DMS53 (cell line): ENCODE measurements around the gene NLRP6.
A peak's percentile ranks its signal among the peaks of the same experiment; 100 is the strongest.
"Not testable (repeated sequence)": the region's sequence is repeated elsewhere in the genome, so short reads cannot be mapped to it uniquely, and the experiment has no call there.

Experiments
- DNase-seq: peaks from one replicate; lab custom pipeline; 2025; lab: John Stamatoyannopoulos, UW

The NLRP6 gene

GRCh38 chr11:325796-326591 lies 47.8 kb downstream of the NLRP6 start:
- DNase-seq = no peak

GRCh38 chr11:326592-326841 lies 48.3 kb downstream of the NLRP6 start:
- DNase-seq = no peak

- DNase-seq = peak; percentile 34
Observed at GRCh38 chr11:326842-327580, 48.8 kb downstream of the NLRP6 start.

- DNase-seq = no peak
Observed at GRCh38 chr11:327581-327923, 49.3 kb downstream of the NLRP6 start.

GRCh38 chr11:328012-328411 lies 49.8 kb downstream of the NLRP6 start:
- no peak for DNase-seq

- DNase-seq = not testable (repeated sequence)
Observed at GRCh38 chr11:328516-329100, 50.4 kb downstream of the NLRP6 start.

GRCh38 chr11:329886-330253 lies 51.7 kb downstream of the NLRP6 start:
- no peak for DNase-seq

- no peak for DNase-seq
Observed at GRCh38 chr11:330307-330693, 52.1 kb downstream of the NLRP6 start.

GRCh38 chr11:330694-331357 lies 52.6 kb downstream of the NLRP6 start:
- DNase-seq = no peak

- no peak for DNase-seq
Observed at GRCh38 chr11:331358-332060, 53.3 kb downstream of the NLRP6 start.

- DNase-seq = no peak
Observed at GRCh38 chr11:332651-333480, 54.7 kb downstream of the NLRP6 start.

- not testable (repeated sequence) for DNase-seq
Observed at GRCh38 chr11:333616-334263, 55.5 kb downstream of the NLRP6 start.

GRCh38 chr11:334264-334994 lies 56.2 kb downstream of the NLRP6 start:
- DNase-seq = no peak
